ENCODE data around the gene BPTF. TPM values are rescaled to one million over a fixed set of nuclear protein-coding genes. Genes with fewer than 3 reads are reported as not detected.
"Not testable (repeated sequence)": the region's sequence is repeated elsewhere in the genome, so short reads cannot be mapped to it uniquely, and the experiment has no call there.

The BPTF gene
- polyA plus RNA-seq, 1 experiment = 34.8 TPM

GRCh38 chr17:67818110-67819002, 6.9 kb upstream of the BPTF start:
- CTCF ChIA-PET = interaction anchor here (1.6 kb wide), 1 partner anchor 9 kb away, joined by 4 read pairs; no protein-coding TSS in a partner anchor
- no peak overlapping the region for H3K4me3 ChIP-seq (ENCODE audit: low read depth, low read length)
- no peaks in the 10 kb centered on the region for H3K36me3 ChIP-seq (ENCODE audit: control insufficient read depth, insufficient read depth, low read length)
- TF ChIP-seq CTCF (IDR thresholded peaks at IDR 0.05; ENCODE audit: insufficient read depth, low read depth, low read length) = no peak
- no peaks in the 10 kb centered on the region; the same call in 1 of the 2 replicates for H3K27me3 ChIP-seq (ENCODE audit: control insufficient read depth, insufficient read depth, low read length)
- POLR2A ChIA-PET = no interaction called here
- DNase-seq (ENCODE audit: low read depth) = no peak

GRCh38 chr17:67819722-67820121, 5.6 kb upstream of the BPTF start:
- TF ChIP-seq CTCF (IDR thresholded peaks at IDR 0.05; ENCODE audit: insufficient read depth, low read depth, low read length) = no peak
- CTCF ChIA-PET = interaction anchor here (1.6 kb wide), 1 partner anchor 10 kb away, joined by 4 read pairs; no protein-coding TSS in a partner anchor
- Histone ChIP-seq H3K36me3 (ENCODE audit: control insufficient read depth, insufficient read depth, low read length) (no peaks in the 10 kb centered on the region), H3K4me3 (ENCODE audit: low read depth, low read length) (no peak overlapping the region), H3K27me3 (ENCODE audit: control insufficient read depth, insufficient read depth, low read length) (no peaks in the 10 kb centered on the region; the same call in 1 of the 2 replicates)
- POLR2A ChIA-PET = no interaction called here
- no peak for DNase-seq (ENCODE audit: low read depth)

- TF ChIP-seq CTCF (IDR thresholded peaks at IDR 0.05; ENCODE audit: insufficient read depth, low read depth, low read length) = no peak
- POLR2A ChIA-PET = no interaction called here
- no peak for DNase-seq (ENCODE audit: low read depth)
- CTCF ChIA-PET = interaction anchor here (1.7 kb wide), 1 partner anchor 22 kb away, joined by 3 read pairs; no protein-coding TSS in a partner anchor
- Histone ChIP-seq H3K27me3 (ENCODE audit: control insufficient read depth, insufficient read depth, low read length) (no peaks in the 10 kb centered on the region; the same call in 1 of the 2 replicates), H3K4me3 (ENCODE audit: low read depth, low read length) (no peak overlapping the region), H3K36me3 (ENCODE audit: control insufficient read depth, insufficient read depth, low read length) (no peaks in the 10 kb centered on the region)
Measured at GRCh38 chr17:67821871-67822367, 3.4 kb upstream of the BPTF start.

GRCh38 chr17:67825627-67826601, 611 bp downstream of the BPTF start:
- DNase-seq (ENCODE audit: low read depth); H3K27me3 ChIP-seq (ENCODE audit: control insufficient read depth, insufficient read depth, low read length); POLR2A ChIA-PET; H3K36me3 ChIP-seq (ENCODE audit: control insufficient read depth, insufficient read depth, low read length): not testable (repeated sequence)
- H3K4me3 ChIP-seq (ENCODE audit: low read depth, low read length) = peak overlapping the region; percentile 59
- CTCF ChIA-PET = interaction anchor here (1.2 to 2.8 kb wide), 7 partner anchors 9 to 60 kb away, joined by 3 to 12 read pairs (median 5); no protein-coding TSS in a partner anchor

- Histone ChIP-seq H3K36me3 (ENCODE audit: control insufficient read depth, insufficient read depth, low read length) (no peaks in the 10 kb centered on the region), H3K27me3 (ENCODE audit: control insufficient read depth, insufficient read depth, low read length) (no peaks in the 10 kb centered on the region), H3K4me3 (ENCODE audit: low read depth, low read length) (no peak overlapping the region)
- POLR2A ChIA-PET = no interaction called here
- CTCF ChIA-PET = no interaction called here
- no peak for TF ChIP-seq CTCF (IDR thresholded peaks at IDR 0.05; ENCODE audit: insufficient read depth, low read depth, low read length)
- no peak for DNase-seq (ENCODE audit: low read depth)
Measured at GRCh38 chr17:67829331-67829730, 4.0 kb downstream of the BPTF start.

Measured in BJ (cell line).